GM19467 (cell line): ENCODE data around the gene E2F8.
"Not testable (repeated sequence)": the region's sequence is repeated elsewhere in the genome, so short reads cannot be mapped to it uniquely, and the experiment has no call there.

Experiments used
- ATAC-seq: cut with Tn5 transposase; IDR thresholded peaks from one replicate; pipeline ENCODE4 v1.9.1; 2021; ENCODE audit warnings: mild to moderate bottlenecking, moderate library complexity; ENCODE audit not compliant: unreplicated experiment

E2F8 gene

GRCh38 chr11:19240420-19241259 is at the start of gene E2F8:
TSS of gene E2F8 (minus strand) at chr11:19240945. CDS start at chr11:19240121, 824 bp downstream.
- ATAC-seq, result peak; percentile 90

- ATAC-seq, result no peak
Observed at GRCh38 chr11:19290356-19290755, 49.6 kb upstream of the E2F8 start.

GRCh38 chr11:19288256-19288655 is 47.5 kb upstream of the E2F8 start:
- no peak for ATAC-seq

GRCh38 chr11:19286411-19286810 is 45.7 kb upstream of the E2F8 start:
- ATAC-seq, result no peak

- ATAC-seq, result no peak
Observed at GRCh38 chr11:19284881-19285280, 44.1 kb upstream of the E2F8 start.

GRCh38 chr11:19283991-19284390 is 43.2 kb upstream of the E2F8 start:
- no peak for ATAC-seq

- ATAC-seq, result no peak
Observed at GRCh38 chr11:19281555-19281954, 40.8 kb upstream of the E2F8 start.

GRCh38 chr11:19281041-19281440 is 40.3 kb upstream of the E2F8 start:
- ATAC-seq, result peak; percentile 60

- ATAC-seq, result no peak
Observed at GRCh38 chr11:19279451-19279850, 38.7 kb upstream of the E2F8 start.

- no peak for ATAC-seq
Observed at GRCh38 chr11:19276859-19277808, 36.4 kb upstream of the E2F8 start.

- ATAC-seq, result no peak
Observed at GRCh38 chr11:19275496-19275895, 34.8 kb upstream of the E2F8 start.

- ATAC-seq, result not testable (repeated sequence)
Observed at GRCh38 chr11:19273219-19273618, 32.5 kb upstream of the E2F8 start.

- ATAC-seq, result no peak
Observed at GRCh38 chr11:19268909-19269308, 28.2 kb upstream of the E2F8 start.

GRCh38 chr11:19267567-19267966 is 26.8 kb upstream of the E2F8 start:
- no peak for ATAC-seq

- ATAC-seq, result no peak
Observed at GRCh38 chr11:19263333-19263732, 22.6 kb upstream of the E2F8 start.

GRCh38 chr11:19259487-19260345 is 19.0 kb upstream of the E2F8 start:
- ATAC-seq, result no peak

GRCh38 chr11:19258641-19259230 is 18.0 kb upstream of the E2F8 start:
- ATAC-seq, result no peak

GRCh38 chr11:19254441-19254840 is 13.7 kb upstream of the E2F8 start:
- ATAC-seq, result not testable (repeated sequence)

GRCh38 chr11:19253817-19254216 is 13.1 kb upstream of the E2F8 start:
- ATAC-seq, result no peak

- no peak for ATAC-seq
Observed at GRCh38 chr11:19253153-19253745, 12.5 kb upstream of the E2F8 start.
